DMS 273 (cell line): ENCODE results near the gene G6PC1.
"Not testable (repeated sequence)": the region's sequence is repeated elsewhere in the genome, so short reads cannot be mapped to it uniquely, and the experiment has no call there.

Experiments used
- DNase-seq: peaks from one replicate; lab custom pipeline; 2025; ENCODE audit not compliant: unreplicated experiment; lab: John Stamatoyannopoulos, UW

Gene G6PC1

DNA sequence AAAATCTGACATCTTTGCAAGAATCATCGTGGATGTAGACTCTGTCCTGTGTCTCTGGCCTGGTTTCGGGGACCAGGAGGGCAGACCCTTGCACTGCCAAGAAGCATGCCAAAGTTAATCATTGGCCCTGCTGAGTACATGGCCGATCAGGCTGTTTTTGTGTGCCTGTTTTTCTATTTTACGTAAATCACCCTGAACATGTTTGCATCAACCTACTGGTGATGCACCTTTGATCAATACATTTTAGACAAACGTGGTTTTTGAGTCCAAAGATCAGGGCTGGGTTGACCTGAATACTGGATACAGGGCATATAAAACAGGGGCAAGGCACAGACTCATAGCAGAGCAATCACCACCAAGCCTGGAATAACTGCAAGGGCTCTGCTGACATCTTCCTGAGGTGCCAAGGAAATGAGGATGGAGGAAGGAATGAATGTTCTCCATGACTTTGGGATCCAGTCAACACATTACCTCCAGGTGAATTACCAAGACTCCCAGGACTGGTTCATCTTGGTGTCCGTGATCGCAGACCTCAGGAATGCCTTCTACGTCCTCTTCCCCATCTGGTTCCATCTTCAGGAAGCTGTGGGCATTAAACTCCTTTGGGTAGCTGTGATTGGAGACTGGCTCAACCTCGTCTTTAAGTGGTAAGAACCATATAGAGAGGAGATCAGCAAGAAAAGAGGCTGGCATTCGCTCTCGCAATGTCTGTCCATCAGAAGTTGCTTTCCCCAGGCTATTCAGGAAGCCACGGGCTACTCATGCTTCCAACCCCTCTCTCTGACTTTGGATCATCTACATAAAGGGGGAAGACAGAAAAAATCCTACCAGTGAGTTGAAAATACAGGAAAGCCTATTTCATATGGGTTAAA lies at the start of gene G6PC1:
TSS of gene G6PC1 (plus strand) at position 340 of the 872 bp plus-strand sequence. CDS start at position 418, 78 bp downstream.
- no peak for DNase-seq

DNA sequence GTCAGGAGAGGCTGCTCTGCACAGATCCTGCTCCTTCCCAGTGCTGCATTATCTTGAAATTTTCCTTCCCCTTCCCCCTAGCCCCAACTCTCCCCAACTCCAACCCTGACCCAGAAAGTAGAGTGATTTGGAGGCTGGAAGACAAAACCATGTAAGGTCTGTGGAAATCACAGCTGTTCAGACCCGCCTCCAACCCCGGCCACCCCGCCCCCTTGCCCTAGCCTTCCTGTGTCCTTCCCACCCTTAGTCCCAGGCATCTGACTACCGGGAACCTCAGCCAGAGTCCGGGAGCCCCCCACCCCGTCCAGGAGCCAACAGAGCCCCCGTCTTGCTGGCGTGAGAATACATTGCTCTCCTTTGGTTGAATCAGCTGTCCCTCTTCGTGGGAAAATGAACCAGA lies 49.6 kb upstream of the G6PC1 start, which contains the start of gene AOC3:
TSS of gene AOC3 (plus strand) at position 246 of the 400 bp plus-strand sequence. CDS start at position 391, 145 bp downstream.
- no peak for DNase-seq

DNA sequence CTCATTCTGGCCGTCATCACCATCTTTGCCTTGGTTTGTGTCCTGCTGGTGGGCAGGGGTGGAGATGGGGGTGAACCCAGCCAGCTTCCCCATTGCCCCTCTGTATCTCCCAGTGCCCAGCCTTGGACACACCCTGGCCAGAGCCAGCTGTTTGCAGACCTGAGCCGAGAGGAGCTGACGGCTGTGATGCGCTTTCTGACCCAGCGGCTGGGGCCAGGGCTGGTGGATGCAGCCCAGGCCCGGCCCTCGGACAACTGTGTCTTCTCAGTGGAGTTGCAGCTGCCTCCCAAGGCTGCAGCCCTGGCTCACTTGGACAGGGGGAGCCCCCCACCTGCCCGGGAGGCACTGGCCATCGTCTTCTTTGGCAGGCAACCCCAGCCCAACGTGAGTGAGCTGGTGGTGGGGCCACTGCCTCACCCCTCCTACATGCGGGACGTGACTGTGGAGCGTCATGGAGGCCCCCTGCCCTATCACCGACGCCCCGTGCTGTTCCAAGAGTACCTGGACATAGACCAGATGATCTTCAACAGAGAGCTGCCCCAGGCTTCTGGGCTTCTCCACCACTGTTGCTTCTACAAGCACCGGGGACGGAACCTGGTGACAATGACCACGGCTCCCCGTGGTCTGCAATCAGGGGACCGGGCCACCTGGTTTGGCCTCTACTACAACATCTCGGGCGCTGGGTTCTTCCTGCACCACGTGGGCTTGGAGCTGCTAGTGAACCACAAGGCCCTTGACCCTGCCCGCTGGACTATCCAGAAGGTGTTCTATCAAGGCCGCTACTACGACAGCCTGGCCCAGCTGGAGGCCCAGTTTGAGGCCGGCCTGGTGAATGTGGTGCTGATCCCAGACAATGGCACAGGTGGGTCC lies 49.0 kb upstream of the G6PC1 start:
- DNase-seq, result not testable (repeated sequence)

DNA sequence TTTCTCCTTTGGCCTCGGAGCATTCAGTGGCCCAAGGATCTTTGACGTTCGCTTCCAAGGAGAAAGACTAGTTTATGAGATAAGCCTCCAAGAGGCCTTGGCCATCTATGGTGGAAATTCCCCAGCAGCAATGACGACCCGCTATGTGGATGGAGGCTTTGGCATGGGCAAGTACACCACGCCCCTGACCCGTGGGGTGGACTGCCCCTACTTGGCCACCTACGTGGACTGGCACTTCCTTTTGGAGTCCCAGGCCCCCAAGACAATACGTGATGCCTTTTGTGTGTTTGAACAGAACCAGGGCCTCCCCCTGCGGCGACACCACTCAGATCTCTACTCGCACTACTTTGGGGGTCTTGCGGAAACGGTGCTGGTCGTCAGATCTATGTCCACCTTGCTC lies 48.2 kb upstream of the G6PC1 start:
- DNase-seq, result no peak

DNA sequence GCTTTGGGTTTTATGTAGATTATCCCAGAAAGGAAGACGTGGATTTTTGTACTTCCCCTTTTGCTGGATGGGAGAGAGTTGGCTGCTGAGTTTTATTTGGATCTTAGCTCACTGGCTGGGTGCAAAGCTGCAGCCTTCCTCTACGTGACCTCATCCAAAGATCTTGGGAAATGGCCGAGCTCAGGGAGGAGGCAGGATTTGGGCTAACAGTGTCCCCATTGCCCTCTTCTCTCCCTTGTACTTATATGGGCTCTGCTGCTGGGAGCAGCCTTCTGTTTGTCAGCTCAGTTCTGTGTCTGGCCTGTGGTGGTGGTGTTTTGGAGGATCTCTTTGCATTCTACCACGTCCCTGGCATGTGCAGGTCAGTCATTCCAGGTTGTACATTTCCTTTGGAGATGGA lies 47.6 kb upstream of the G6PC1 start:
- no peak for DNase-seq

DNA sequence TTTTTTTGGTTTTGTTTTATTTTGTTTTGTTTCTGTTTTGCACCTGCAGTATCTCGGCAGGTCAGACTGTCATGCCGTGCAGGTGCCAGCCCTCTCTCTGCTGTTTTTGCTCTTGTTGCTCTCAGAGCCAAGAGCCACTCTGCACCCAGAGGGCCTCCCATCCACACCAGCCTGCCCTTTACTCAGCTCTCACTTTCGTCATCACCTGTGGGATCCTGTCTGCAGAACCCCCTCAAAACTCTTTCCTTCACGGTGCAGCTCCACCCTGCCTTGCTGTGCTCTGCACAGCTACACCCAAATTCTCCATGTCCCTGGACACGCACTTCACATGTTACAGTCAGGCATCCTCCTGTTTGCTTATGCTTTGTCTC lies 47.0 kb upstream of the G6PC1 start:
- no peak for DNase-seq

DNA sequence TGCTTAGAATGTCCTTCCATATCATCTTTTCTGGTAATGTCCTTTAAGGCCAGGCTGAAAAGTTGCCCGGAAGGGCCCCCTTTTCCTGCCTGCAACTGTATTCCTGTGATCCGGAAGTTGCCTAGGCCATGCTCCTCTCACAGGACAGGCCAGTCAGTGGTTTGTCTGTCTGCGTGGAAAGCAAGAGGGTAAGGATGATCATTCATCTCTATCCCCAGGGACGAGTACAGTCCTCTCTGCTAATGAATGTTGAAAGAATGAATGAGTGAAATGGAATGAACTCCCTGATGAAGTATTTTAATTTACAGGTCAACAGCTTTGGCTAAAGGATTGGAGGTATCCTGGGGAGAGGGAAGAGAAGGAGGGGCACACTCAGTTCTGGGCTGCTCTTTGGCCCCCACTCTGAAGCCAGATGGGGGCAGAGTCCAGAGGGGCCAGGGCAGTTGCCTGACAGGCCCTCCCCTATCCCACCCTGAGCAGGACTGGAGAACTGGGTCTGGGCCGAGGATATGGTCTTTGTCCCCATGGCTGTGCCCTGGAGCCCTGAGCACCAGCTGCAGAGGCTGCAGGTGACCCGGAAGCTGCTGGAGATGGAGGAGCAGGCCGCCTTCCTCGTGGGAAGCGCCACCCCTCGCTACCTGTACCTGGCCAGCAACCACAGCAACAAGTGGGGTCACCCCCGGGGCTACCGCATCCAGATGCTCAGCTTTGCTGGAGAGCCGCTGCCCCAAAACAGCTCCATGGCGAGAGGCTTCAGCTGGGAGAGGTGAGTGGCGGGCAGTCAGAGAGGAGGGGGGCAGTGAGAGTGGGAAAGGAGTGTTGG lies 46.4 kb upstream of the G6PC1 start:
- no peak for DNase-seq

DNA sequence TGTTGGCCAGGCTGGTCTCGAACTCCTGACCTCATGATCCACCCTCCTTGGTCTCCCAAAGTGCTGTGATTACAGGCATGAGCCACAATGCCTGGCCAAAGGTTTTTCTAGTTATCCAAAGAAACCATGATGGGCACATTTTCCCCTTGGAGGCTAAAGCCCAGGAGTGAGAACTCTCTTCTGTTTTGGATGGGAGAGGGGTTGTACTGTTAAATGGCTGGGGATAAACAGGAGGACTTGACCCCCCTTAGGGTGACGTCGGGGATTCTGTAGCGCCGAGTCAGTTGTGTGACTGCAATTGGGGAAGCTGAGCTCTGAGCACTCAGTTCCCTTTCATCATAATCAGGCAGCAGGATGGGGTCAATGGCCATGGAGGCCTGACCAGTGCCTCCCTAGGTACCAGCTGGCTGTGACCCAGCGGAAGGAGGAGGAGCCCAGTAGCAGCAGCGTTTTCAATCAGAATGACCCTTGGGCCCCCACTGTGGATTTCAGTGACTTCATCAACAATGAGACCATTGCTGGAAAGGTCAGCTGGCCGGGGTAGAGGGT lies 45.5 kb upstream of the G6PC1 start:
- no peak for DNase-seq

DNA sequence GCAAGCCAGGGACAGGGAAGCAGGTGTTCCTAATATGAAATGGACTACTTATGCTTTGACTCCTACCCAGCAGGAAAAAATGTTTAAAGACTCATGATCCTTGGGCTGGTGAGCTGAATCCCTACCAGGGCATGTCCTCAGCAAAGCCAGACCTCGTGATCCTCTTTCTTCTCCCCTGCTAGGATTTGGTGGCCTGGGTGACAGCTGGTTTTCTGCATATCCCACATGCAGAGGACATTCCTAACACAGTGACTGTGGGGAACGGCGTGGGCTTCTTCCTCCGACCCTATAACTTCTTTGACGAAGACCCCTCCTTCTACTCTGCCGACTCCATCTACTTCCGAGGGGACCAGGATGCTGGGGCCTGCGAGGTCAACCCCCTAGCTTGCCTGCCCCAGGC lies 44.5 kb upstream of the G6PC1 start:
- DNase-seq, result not testable (repeated sequence)

DNA sequence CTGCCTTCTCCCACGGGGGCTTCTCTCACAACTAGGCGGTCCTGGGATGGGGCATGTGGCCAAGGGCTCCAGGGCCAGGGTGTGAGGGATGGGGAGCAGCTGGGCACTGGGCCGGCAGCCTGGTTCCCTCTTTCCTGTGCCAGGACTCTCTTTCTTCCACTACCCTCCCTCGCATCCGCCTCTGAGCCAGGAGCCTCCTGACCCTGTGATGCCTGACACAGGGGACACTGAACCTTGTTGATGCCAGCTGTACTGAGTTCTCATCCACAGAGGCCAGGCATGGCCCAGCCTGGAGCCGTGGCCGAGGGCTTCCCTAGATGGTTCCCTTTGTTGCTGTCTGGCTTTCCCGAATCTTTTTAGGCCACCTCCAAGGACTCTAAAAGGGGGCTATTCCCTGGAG lies 44.1 kb upstream of the G6PC1 start:
- not testable (repeated sequence) for DNase-seq

DNA sequence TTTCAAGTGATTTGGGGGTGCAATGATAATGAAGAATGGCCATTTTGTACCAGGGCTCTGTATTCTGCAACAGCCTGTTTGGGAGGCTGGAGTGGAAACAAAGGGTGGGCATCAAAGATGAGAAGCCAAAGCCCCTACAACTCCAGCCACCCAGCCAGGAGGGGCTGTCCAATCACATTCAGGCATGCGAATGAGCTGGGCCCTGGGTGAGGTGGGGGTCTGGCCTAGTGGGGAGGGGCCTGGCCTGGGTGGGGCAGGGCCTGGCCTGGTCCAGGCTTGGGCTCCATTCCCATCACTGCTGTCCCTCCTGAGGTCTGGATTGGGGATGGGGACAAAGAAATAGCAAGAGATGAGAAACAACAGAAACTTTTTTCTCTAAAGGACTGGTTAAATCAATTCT lies 43.2 kb upstream of the G6PC1 start:
- DNase-seq, result no peak

DNA sequence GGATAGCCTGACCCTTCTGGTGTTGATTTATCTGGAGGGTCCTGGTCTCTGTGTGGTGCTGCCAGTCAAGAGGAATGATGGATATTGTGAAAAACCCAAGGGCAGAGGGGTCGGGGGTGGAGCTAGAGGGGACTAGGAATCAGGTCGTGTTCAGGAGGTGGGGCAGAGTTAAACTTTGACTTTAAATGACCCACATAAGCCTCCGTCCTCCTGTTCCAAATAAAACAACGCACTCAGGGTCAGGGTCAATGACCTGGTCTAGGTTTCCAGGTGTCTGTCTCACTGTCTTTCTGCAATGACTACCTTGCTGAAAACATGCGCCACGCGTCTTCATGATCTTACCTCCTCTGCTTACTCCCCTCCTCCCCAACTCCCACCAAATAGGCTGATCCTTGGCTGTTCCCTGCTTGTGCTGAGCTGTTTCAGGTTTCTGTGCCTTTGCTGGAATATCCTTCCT lies 34.9 kb upstream of the G6PC1 start:
- no peak for DNase-seq

DNA sequence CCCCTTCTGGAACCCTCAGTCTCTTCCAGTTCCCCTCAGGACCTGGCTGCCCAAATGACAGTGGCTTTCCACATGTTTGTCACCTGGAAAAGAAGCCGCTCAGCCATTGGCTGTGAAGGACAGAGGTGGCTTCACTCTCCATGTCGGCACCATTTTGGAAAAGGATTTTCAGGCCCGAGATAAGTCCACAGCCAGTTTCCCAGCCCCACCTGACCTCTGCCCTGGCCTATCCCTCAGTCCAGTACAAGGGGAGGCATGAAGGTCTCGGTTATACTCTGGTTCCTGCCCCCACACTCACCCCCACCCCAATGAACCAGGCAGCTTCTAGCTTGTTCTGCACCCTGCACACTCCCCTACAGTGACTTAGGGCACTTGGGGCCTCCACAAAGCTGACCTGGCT lies 34.4 kb upstream of the G6PC1 start:
- DNase-seq, result no peak

DNA sequence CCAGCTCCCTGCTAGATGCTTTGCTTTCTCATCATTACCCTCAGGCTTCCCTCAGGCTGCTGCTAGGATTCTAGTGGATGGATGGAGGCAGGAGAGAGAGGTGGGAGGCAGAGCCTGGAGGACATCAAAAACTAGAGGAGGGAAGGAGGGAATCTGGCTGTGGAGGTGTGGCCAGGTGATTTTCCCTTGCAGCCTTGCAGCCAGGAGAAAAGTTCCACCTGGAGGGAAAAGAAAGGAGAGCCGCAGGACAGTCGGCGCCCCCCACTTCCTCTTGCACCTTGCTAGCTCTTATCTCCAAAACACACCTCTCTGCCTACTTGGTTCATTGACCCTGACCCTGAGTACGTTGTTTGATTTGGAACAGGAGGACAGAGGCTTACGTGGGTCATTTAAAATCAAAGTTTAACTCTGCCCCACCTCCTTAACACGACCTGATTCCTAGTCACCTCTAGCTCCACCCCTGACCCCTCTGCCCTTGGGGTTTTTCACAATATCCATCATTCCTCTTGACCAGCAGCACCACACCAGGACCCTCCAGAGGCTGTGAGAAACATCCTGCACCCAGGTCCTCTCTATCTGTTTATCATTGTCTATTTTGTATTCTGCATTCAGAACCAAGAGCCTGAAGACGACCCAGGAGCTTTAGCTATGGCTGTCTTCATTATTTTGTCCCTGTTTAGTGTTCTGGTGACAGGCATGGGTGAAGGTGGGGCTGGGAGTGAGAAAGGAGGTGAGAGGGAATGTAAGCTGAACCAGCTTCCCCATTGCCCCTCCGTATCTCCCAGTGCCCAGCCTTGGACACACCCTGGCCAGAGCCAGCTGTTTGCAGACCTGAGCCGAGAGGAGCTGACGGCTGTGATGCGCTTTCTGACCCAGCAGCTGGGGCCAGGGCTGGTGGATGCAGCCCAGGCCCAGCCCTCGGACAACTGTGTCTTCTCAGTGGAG lies 33.7 kb upstream of the G6PC1 start:
- no peak for DNase-seq

DNA sequence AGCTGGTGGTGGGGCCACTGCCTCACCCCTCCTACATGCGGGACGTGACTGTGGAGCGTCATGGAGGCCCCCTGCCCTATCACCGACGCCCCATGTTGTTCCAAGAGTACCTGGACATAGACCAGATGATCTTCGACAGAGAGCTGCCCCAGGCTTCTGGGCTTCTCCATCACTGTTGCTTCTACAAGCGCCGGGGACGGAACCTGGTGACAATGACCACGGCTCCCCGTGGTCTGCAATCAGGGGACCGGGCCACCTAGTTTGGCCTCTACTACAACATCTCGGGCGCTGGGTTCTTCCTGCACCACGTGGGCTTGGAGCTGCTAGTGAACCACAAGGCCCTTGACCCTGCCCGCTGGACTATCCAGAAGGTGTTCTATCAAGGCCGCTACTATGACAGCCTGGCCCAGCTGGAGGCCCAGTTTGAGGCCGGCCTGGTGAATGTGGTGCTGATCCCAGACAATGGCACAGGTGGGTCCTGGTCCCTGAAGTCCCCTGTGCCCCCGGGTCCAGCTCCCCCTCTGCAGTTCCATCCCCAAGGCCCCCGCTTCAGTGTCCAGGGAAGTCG lies 32.8 kb upstream of the G6PC1 start:
- DNase-seq, result not testable (repeated sequence)

DNA sequence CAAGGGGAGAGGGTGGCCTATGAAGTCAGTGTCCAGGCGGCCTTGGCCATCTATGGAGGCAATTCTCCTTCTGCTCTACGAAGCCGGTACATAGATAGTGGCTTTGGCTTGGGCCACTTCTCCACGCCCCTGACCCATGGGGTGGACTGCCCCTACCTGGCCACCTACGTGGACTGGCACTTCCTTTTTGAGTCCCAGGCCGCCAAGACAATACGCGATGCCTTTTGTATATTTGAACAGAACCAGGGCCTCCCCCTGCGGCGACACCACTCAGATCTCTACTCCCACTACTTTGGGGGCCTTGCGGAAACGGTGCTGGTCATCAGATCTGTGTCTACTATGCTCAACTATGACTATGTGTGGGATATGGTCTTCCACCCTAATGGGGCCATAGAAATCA lies 32.3 kb upstream of the G6PC1 start:
- DNase-seq, result no peak

DNA sequence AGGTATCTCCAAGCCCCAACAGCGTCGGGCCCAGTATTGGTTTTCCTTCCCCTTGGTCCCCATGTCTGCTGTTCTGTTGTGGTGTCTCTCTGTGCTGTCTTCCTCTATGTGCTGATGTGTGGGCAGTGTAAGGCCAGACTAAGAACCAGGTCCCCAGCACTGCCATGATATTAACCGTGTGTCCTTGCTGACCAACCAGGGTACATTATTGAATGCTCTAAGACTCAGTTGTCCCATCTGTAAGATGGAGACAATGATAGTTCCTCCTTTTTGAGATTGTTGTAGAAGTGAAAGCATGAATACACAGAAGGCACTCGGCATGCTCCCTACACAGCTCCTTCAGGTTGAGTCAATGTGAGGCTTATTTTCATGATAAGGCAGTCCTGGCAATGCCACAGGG lies 29.0 kb upstream of the G6PC1 start:
- DNase-seq, result no peak

DNA sequence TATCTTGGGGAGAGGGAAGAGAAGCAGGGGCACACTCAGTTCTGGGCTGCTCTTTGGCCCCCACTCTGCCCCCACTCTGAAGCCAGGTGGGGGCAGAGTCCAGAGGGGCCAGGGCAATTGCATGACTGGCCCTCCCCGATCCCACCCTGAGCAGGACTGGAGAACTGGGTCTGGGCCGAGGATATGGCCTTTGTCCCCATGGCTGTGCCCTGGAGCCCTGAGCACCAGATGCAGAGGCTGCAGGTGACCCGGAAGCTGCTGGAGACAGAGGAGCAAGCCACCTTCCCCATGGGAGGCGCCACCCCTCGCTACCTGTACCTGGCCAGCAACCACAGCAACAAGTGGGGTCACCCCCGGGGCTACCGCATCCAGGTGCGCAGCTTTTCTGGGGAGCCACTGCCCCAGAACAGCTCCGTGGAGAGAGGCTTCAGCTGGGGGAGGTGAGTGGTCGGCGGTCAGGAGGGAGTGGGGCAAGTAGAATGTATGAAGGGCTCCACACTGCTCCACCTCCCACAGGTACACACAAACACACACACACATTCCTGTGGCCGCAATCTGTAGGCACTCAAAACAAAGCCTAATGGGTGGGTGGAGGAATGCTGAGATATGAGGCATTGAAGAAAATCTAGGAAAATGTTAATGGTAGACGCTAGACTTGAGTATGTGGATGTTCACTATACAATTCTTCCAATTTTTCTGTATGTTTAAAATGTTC lies 28.2 kb upstream of the G6PC1 start:
- DNase-seq, result no peak

DNA sequence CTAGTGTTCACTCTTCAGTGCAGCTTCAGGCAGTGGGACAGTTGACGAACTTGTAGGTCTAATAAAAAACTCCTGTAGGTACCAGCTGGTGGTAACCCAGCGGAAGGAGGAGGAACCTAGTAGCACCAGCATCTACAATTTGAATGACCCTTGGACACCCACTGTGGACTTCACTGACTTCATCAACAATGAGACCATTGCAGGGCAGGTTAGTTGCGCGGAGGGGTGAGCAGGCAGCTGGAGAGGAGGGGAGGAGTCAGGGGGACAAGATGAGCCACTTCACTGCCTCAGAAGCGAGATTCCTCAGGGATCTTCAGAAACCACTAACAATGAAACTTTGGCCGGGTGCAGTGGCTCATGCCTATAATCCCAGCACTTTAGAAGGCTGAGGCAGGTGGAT lies 27.3 kb upstream of the G6PC1 start:
- DNase-seq, result no peak
